Measurements from ENCODE around the gene NXN. TPM values are rescaled to one million over a fixed set of nuclear protein-coding genes. Genes with fewer than 3 reads are reported as not detected.
"Not testable (repeated sequence)": the region's sequence is repeated elsewhere in the genome, so short reads cannot be mapped to it uniquely, and the experiment has no call there.

Gene NXN
- total RNA-seq, 2 donors from 2014 or later: 13.9 to 18.9 TPM

DNA sequence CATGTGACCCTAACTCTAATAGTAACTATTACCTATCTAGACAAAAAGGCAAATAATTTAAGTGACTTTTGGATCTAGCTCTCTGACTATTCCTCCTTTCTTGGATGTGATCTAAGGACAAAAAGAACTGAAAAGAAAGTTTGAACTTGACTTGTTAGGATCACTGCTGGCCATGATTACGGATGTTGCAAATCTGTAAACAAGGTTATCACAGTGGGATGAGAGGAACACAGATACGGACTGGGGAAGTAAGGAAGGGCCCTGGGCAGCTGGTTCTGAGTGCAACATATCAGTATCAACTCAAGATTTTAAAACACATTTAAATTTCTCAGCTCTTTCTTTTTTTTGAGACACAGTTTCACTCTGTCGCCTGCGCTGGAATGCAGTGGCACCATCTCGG lies 118.8 kb downstream of the NXN start:
- Histone ChIP-seq H3K36me3 (no peaks in the 10 kb centered on the region), H3K27ac (no peak overlapping the region), H3K4me1 (ENCODE audit: control insufficient read depth in 1 of 2, low read depth in 2 of 2) (peaks cover 2 to 22% of the 10 kb centered on the region in 2 donors), H3K27me3 (replicated peaks; ENCODE audit: insufficient read depth) (no peaks in the 10 kb centered on the region), H3K9me3 (no peaks in the 10 kb centered on the region), H3K4me3 (no peak overlapping the region)
- TF ChIP-seq, protein P1, sequence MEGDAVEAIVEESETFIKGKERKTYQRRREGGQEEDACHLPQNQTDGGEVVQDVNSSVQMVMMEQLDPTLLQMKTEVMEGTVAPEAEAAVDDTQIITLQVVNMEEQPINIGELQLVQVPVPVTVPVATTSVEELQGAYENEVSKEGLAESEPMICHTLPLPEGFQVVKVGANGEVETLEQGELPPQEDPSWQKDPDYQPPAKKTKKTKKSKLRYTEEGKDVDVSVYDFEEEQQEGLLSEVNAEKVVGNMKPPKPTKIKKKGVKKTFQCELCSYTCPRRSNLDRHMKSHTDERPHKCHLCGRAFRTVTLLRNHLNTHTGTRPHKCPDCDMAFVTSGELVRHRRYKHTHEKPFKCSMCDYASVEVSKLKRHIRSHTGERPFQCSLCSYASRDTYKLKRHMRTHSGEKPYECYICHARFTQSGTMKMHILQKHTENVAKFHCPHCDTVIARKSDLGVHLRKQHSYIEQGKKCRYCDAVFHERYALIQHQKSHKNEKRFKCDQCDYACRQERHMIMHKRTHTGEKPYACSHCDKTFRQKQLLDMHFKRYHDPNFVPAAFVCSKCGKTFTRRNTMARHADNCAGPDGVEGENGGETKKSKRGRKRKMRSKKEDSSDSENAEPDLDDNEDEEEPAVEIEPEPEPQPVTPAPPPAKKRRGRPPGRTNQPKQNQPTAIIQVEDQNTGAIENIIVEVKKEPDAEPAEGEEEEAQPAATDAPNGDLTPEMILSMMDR (IDR thresholded peaks at IDR 0.05): no peak
- DNase-seq (ENCODE audit: low spot score): no peak
- no peak for ATAC-seq (ENCODE audit: insufficient number of reproducible peaks, low FRiP score, low read depth)

GRCh38 chr17:859824-860195 lies 119.8 kb downstream of the NXN start:
- no peaks in the 10 kb centered on the region for H3K9me3 ChIP-seq
- TF ChIP-seq, protein P1 (IDR thresholded peaks at IDR 0.05): no peak
- H3K4me3 ChIP-seq: no peak overlapping the region
- H3K36me3 ChIP-seq: no peaks in the 10 kb centered on the region
- no peaks in the 10 kb centered on the region for H3K27me3 ChIP-seq (replicated peaks; ENCODE audit: insufficient read depth)
- H3K27ac ChIP-seq: peak overlapping the region; percentile 31 to 49
- no peak for ATAC-seq (ENCODE audit: insufficient number of reproducible peaks, low FRiP score, low read depth)
- H3K4me1 ChIP-seq (ENCODE audit: control insufficient read depth in 1 of 2, low read depth in 2 of 2): peaks cover 8 to 32% of the 10 kb centered on the region in 2 donors
- DNase-seq (ENCODE audit: low spot score): no peak

GRCh38 chr17:859061-859823 lies 120.3 kb downstream of the NXN start:
- H3K4me3 ChIP-seq: no peak overlapping the region
- ATAC-seq (ENCODE audit: insufficient number of reproducible peaks, low FRiP score, low read depth): no peak
- H3K27ac ChIP-seq: peak overlapping the region; percentile 31 to 49
- H3K4me1 ChIP-seq (ENCODE audit: control insufficient read depth in 1 of 2, low read depth in 2 of 2): peaks cover 8 to 34% of the 10 kb centered on the region in 2 donors
- H3K9me3 ChIP-seq: no peaks in the 10 kb centered on the region
- H3K27me3 ChIP-seq (replicated peaks; ENCODE audit: insufficient read depth): no peaks in the 10 kb centered on the region
- TF ChIP-seq, protein P1 (IDR thresholded peaks at IDR 0.05): no peak
- DNase-seq (ENCODE audit: low spot score): no peak
- H3K36me3 ChIP-seq: no peaks in the 10 kb centered on the region

DNA sequence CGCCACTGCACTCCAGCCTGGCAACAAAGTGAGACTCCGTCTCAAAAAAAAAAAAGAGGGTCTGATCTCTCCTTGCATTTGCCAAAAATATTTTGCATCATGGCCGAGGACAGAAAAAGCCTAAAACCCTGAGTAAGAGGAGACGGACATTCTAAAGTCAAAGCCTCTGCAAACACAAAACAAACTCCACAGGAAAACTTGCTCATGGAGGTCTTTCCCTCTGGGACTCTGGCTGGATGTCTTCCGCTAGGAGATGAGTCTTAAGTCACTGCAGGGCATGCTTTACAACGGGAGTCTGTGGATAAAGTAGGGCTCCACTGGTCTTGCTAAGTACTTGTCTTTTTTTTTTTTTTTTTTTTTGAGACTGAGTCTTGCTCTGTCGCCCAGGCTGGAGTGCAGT lies 123.4 kb downstream of the NXN start:
- no peak for ATAC-seq (ENCODE audit: insufficient number of reproducible peaks, low FRiP score, low read depth)
- TF ChIP-seq, protein P1 (IDR thresholded peaks at IDR 0.05): no peak
- Histone ChIP-seq H3K9me3 (no peaks in the 10 kb centered on the region), H3K27ac (no peak overlapping the region), H3K4me3 (peak overlapping the region; percentile 31), H3K36me3 (no peaks in the 10 kb centered on the region), H3K4me1 (ENCODE audit: control insufficient read depth in 1 of 2, low read depth in 2 of 2) (peaks cover 8 to 44% of the 10 kb centered on the region in 2 donors), H3K27me3 (replicated peaks; ENCODE audit: insufficient read depth) (no peaks in the 10 kb centered on the region)
- DNase-seq (ENCODE audit: low spot score): no peak

DNA sequence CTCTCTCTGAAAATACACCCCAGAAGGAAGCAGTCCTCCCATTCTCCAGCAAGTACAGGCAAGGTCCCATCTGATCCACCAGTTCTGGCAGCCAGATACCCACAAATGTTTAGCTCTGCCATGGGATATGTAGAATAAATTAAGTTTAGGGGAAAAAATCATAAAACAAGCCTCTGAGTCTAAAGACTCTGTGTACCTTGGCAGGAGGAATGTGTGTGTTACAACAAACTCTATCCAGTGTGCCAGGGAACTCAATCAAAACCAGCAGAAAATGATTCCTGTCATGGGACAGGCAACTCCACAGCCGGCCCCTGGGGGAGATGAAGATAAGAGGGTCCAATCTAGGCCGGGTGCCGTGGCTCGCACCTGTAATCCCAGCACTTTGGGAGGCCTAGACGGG lies 124.0 kb downstream of the NXN start:
- Histone ChIP-seq H3K36me3 (no peaks in the 10 kb centered on the region), H3K9me3 (no peaks in the 10 kb centered on the region), H3K4me3 (peak overlapping the region; percentile 31), H3K27ac (peak overlapping the region in 1 of 2 donors; percentile 5), H3K27me3 (replicated peaks; ENCODE audit: insufficient read depth) (no peaks in the 10 kb centered on the region), H3K4me1 (ENCODE audit: control insufficient read depth in 1 of 2, low read depth in 2 of 2) (peaks cover 8 to 50% of the 10 kb centered on the region in 2 donors)
- TF ChIP-seq, protein P1 (IDR thresholded peaks at IDR 0.05): no peak
- DNase-seq (ENCODE audit: low spot score): no peak
- ATAC-seq (ENCODE audit: insufficient number of reproducible peaks, low FRiP score, low read depth): no peak

- H3K36me3 ChIP-seq; H3K27me3 ChIP-seq (replicated peaks; ENCODE audit: insufficient read depth); ATAC-seq (ENCODE audit: insufficient number of reproducible peaks, low FRiP score, low read depth); H3K27ac ChIP-seq; H3K9me3 ChIP-seq; H3K4me3 ChIP-seq; DNase-seq (ENCODE audit: low spot score): not testable (repeated sequence)
- peaks cover 8 to 42% of the 10 kb centered on the region in 2 donors for H3K4me1 ChIP-seq (ENCODE audit: control insufficient read depth in 1 of 2, low read depth in 2 of 2)
Measured at GRCh38 chr17:852850-853249, 126.7 kb downstream of the NXN start.

Measured in thoracic aorta (tissue), 2 donors.